Lower leg skin (tissue), 3 donors: ENCODE data around the gene ABL1.

Experiments
- CTCF ChIP-seq, 3 donors: fragments of 450-650 bp; IDR thresholded peaks; one replicate each; pipeline ENCODE4 v1.5.1; 2016; ENCODE audit warnings: antibody characterized with exemption in 3 of 3, mild to moderate bottlenecking in 3 of 3, moderate library complexity in 2 of 3
- POLR2A ChIP-seq, 2 donors: fragments of 450-650 bp; IDR thresholded peaks; one replicate each; pipeline ENCODE4 v1.6.1; 2016 to 2017; ENCODE audit warnings: antibody characterized with exemption in 2 of 2, mild to moderate bottlenecking in 1 of 2, moderate library complexity in 1 of 2

- TF ChIP-seq CTCF (IDR thresholded peaks at IDR 0.05) (no peak), POLR2A (IDR thresholded peaks at IDR 0.05) (no peak)
Observed at GRCh38 chr9:130920762-130921299, 85.8 kb downstream of the ABL1 start.
